Progenitor cell of endocrine pancreas (in vitro differentiated cells): ENCODE data around the gene KDM6A. TPM values are rescaled to one million over a fixed set of nuclear protein-coding genes. Genes with fewer than 3 reads are reported as not detected.
"Not testable (repeated sequence)": the region's sequence is repeated elsewhere in the genome, so short reads cannot be mapped to it uniquely, and the experiment has no call there.

Source experiments
- DNase-seq: peaks from one replicate; pipeline ENCODE4 v3.0.0; 2021; ENCODE audit warnings: low spot score; ENCODE audit not compliant: unreplicated experiment
- H3K27ac Mint-ChIP-seq: 2 replicates; pipeline ENCODE4 v1.8.0; 2021; ENCODE audit warnings: mild to moderate bottlenecking, moderate library complexity, mixed read lengths
- H3K27me3 Mint-ChIP-seq: 2 replicates; pipeline ENCODE4 v1.8.0; 2021; ENCODE audit warnings: mixed read lengths
- H3K36me3 Mint-ChIP-seq: 2 replicates; pipeline ENCODE4 v1.8.0; 2022; ENCODE audit warnings: mixed read lengths; ENCODE audit not compliant: insufficient read depth
- H3K4me1 Mint-ChIP-seq: 2 replicates; pipeline ENCODE4 v1.8.0; 2021; ENCODE audit warnings: low read depth, mixed read lengths
- H3K4me3 Mint-ChIP-seq: 2 replicates; pipeline ENCODE4 v1.8.0; 2021; ENCODE audit warnings: low read depth, mild to moderate bottlenecking, moderate library complexity, mixed read lengths
- H3K9me3 Mint-ChIP-seq: 2 replicates; pipeline ENCODE4 v1.8.0; 2021; ENCODE audit warnings: low read depth, mixed read lengths
- CTCF ChIP-seq: fragments of 200-600 bp; sonication (generic); IDR thresholded peaks from one replicate; pipeline ENCODE4 v1.5.0; 2021; ENCODE audit warnings: antibody characterized with exemption, mild to moderate bottlenecking; ENCODE audit not compliant: unreplicated experiment
- total RNA-seq: library from RNA; stranded (reverse); gene quantifications from 2 replicates; pipeline ENCODE4 v1.2.1, GENCODE V29; 2021

The KDM6A gene
- total RNA-seq, 1 donor from 2014 or later: 112 TPM

GRCh38 chrX:45036161-45036560 lies 163.2 kb downstream of the KDM6A start:
- Mint-ChIP-seq H3K4me1 (peaks cover under 1% of the 10 kb centered on the region), H3K36me3 (peaks cover 18% of the 10 kb centered on the region), H3K27me3 (no peaks in the 10 kb centered on the region), H3K9me3 (peaks cover 17% of the 10 kb centered on the region), H3K27ac (no peak overlapping the region), H3K4me3 (no peak overlapping the region)
- no peak for DNase-seq
- no peak for TF ChIP-seq CTCF

GRCh38 chrX:45040137-45040536 lies 167.1 kb downstream of the KDM6A start:
- peaks cover 18% of the 10 kb centered on the region for H3K9me3 Mint-ChIP-seq
- DNase-seq, H3K27me3 Mint-ChIP-seq, H3K27ac Mint-ChIP-seq, H3K4me3 Mint-ChIP-seq, H3K4me1 Mint-ChIP-seq: not testable (repeated sequence)
- peaks cover 22% of the 10 kb centered on the region for H3K36me3 Mint-ChIP-seq

GRCh38 chrX:45046417-45046816 lies 173.4 kb downstream of the KDM6A start:
- no peak overlapping the region for H3K27ac Mint-ChIP-seq
- peaks cover 22% of the 10 kb centered on the region for H3K36me3 Mint-ChIP-seq
- no peaks in the 10 kb centered on the region for H3K4me1 Mint-ChIP-seq
- H3K4me3 Mint-ChIP-seq: no peak overlapping the region
- H3K9me3 Mint-ChIP-seq: peaks cover 24% of the 10 kb centered on the region
- TF ChIP-seq CTCF: no peak
- no peak for DNase-seq
- H3K27me3 Mint-ChIP-seq: no peaks in the 10 kb centered on the region

GRCh38 chrX:45050558-45050957 lies 177.6 kb downstream of the KDM6A start:
- no peak overlapping the region for H3K4me3 Mint-ChIP-seq
- peaks cover 21% of the 10 kb centered on the region for H3K36me3 Mint-ChIP-seq
- no peak overlapping the region for H3K27ac Mint-ChIP-seq
- peaks cover 20% of the 10 kb centered on the region for H3K9me3 Mint-ChIP-seq
- no peak for DNase-seq
- no peak for TF ChIP-seq CTCF
- no peaks in the 10 kb centered on the region for H3K4me1 Mint-ChIP-seq
- no peaks in the 10 kb centered on the region for H3K27me3 Mint-ChIP-seq

DNA sequence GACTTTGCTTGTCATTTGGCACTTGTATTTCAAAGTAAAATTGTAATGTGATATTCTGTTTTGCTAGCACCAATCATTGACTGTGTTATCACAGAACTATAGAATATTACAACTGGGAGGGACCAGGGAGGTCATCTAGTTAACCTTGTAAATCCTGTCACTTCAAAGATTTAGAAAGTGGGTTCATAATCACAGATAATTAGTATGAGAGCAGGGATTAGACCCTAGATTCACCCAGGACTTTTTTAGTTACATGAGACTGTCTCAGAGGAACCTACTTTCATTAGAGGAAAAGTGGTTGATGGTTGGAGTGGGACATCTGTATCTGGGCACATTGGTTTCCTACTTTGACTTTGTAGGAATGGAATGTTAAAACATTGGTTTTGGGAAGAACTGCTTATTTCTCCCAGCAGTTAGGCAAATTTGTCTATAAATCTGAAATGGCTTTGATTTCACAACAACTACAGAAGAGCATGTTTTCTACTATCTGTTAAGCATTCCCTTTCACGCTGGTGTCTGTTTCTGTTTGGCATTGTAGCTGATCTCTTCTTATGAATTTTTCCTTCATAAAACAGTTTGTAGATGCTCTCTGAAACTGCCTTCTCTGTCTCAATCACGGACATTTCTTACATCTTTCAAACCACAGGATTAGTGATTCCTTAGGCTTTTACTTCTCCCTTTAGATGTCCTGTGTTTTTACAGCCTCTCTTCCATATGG lies 183.6 kb downstream of the KDM6A start:
- TF ChIP-seq CTCF: no peak
- DNase-seq: no peak
- Mint-ChIP-seq H3K27me3 (no peaks in the 10 kb centered on the region), H3K27ac (peak overlapping the region; percentile 39), H3K36me3 (peaks cover 7% of the 10 kb centered on the region), H3K4me1 (peaks cover 6% of the 10 kb centered on the region), H3K9me3 (no peaks in the 10 kb centered on the region), H3K4me3 (no peak overlapping the region)

DNA sequence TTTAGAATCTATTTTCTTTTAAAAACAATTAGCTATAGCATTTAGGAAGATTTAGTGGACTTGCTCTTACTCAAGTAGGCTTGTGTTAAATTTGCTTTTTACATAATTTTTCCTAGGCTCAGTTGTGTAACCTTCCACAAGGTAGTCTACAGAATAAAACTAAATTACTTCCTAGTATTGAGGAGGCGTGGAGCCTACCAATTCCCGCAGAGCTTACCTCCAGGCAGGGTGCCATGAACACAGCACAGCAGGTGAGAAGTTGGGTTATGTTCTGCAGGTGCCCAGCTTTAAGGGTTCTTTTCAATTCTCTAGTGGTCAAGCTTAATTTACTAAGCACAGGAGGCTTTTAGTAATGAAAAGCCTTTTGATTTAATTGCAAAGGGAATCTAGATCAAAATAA lies 186.9 kb downstream of the KDM6A start:
- H3K4me1 Mint-ChIP-seq, DNase-seq, H3K27me3 Mint-ChIP-seq, H3K9me3 Mint-ChIP-seq, H3K4me3 Mint-ChIP-seq, H3K27ac Mint-ChIP-seq: not testable (repeated sequence)
- H3K36me3 Mint-ChIP-seq: peaks cover 16% of the 10 kb centered on the region
